Body of pancreas (tissue), 4 donors: ENCODE results near the gene PPFIA2.

Source experiments
- POLR2A ChIP-seq, 3 donors: fragments of 450-650 bp; IDR thresholded peaks; one replicate each; pipeline ENCODE4 v1.6.1; 2016; ENCODE audit warnings: antibody characterized with exemption in 3 of 3, mild to moderate bottlenecking in 2 of 3
- TF ChIP-seq, protein P1 (sequence below), 7 experiments: fragments of 450-650 bp in 4 of 7; fragments of 200-600 bp in 3 of 7; sonication (generic) in 3 of 7; IDR thresholded peaks; one replicate each; pipeline ENCODE4 v1.5.1; 2016 to 2019; ENCODE audit warnings: antibody characterized with exemption in 7 of 7

DNA sequence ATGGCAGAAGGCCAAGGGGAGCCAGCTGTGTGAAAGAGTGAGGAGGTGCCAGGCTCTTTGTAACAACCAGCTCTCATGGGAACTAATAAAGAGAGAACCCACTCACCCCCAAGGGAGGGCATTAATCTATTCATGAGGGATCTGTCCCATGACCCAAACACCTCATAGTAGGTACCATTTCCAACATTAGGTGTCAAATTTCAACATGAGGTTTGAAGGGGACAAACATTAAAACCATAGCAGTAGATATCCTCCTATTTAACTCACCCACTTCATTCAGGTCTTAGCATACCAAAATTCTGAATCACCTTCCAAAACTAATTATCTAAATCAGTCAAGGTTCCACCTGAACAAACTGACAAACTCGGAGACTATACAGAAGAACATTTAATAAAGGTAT, 75.3 kb downstream of the PPFIA2 start:
- TF ChIP-seq, protein P1, sequence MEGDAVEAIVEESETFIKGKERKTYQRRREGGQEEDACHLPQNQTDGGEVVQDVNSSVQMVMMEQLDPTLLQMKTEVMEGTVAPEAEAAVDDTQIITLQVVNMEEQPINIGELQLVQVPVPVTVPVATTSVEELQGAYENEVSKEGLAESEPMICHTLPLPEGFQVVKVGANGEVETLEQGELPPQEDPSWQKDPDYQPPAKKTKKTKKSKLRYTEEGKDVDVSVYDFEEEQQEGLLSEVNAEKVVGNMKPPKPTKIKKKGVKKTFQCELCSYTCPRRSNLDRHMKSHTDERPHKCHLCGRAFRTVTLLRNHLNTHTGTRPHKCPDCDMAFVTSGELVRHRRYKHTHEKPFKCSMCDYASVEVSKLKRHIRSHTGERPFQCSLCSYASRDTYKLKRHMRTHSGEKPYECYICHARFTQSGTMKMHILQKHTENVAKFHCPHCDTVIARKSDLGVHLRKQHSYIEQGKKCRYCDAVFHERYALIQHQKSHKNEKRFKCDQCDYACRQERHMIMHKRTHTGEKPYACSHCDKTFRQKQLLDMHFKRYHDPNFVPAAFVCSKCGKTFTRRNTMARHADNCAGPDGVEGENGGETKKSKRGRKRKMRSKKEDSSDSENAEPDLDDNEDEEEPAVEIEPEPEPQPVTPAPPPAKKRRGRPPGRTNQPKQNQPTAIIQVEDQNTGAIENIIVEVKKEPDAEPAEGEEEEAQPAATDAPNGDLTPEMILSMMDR (IDR thresholded peaks at IDR 0.05), result no peak
- TF ChIP-seq POLR2A (IDR thresholded peaks at IDR 0.05), result no peak
